HG03175 (cell line): Measurements from ENCODE around the gene ASIC5.

Source experiments
- ATAC-seq: cut with Tn5 transposase; IDR thresholded peaks from one replicate; pipeline ENCODE4 v1.9.1; 2021; ENCODE audit warnings: mild to moderate bottlenecking, moderate library complexity; ENCODE audit not compliant: unreplicated experiment

Gene ASIC5

GRCh38 chr4:155881555-155881954 lies 15.5 kb upstream of the ASIC5 start:
- peak; percentile 38 for ATAC-seq

GRCh38 chr4:155879767-155880166 lies 13.7 kb upstream of the ASIC5 start:
- ATAC-seq, result no peak

GRCh38 chr4:155878611-155879010 lies 12.5 kb upstream of the ASIC5 start:
- ATAC-seq, result no peak

- no peak for ATAC-seq
These were observed 11.9 kb upstream of the ASIC5 start for GRCh38 chr4:155877971-155878370.

- ATAC-seq, result no peak
These were observed 9.8 kb upstream of the ASIC5 start for GRCh38 chr4:155875878-155876277.

- ATAC-seq, result no peak
These were observed 10.2 kb downstream of the ASIC5 start for GRCh38 chr4:155855897-155856296.

- no peak for ATAC-seq
These were observed 11.4 kb downstream of the ASIC5 start for GRCh38 chr4:155854582-155855226.

GRCh38 chr4:155853189-155853588 lies 12.9 kb downstream of the ASIC5 start:
- no peak for ATAC-seq

GRCh38 chr4:155849042-155849441 lies 17.0 kb downstream of the ASIC5 start:
- ATAC-seq, result no peak

- no peak for ATAC-seq
These were observed 19.1 kb downstream of the ASIC5 start for GRCh38 chr4:155846929-155847328.

GRCh38 chr4:155842080-155842479 lies 24.0 kb downstream of the ASIC5 start:
- no peak for ATAC-seq

- no peak for ATAC-seq
These were observed 28.8 kb downstream of the ASIC5 start for GRCh38 chr4:155837203-155837796.

- ATAC-seq, result no peak
These were observed 33.4 kb downstream of the ASIC5 start for GRCh38 chr4:155832664-155833063.

- no peak for ATAC-seq
These were observed 37.4 kb downstream of the ASIC5 start for GRCh38 chr4:155828628-155829027.

GRCh38 chr4:155822572-155822971 lies 43.5 kb downstream of the ASIC5 start:
- ATAC-seq, result no peak

GRCh38 chr4:155820887-155821518 lies 45.1 kb downstream of the ASIC5 start:
- no peak for ATAC-seq

- no peak for ATAC-seq
These were observed 47.0 kb downstream of the ASIC5 start for GRCh38 chr4:155819066-155819465.

- no peak for ATAC-seq
These were observed 47.4 kb downstream of the ASIC5 start for GRCh38 chr4:155818639-155819038.

GRCh38 chr4:155811083-155811482 lies 55.0 kb downstream of the ASIC5 start:
- no peak for ATAC-seq

GRCh38 chr4:155809835-155810234 lies 56.2 kb downstream of the ASIC5 start:
- peak; percentile 98 for ATAC-seq

- no peak for ATAC-seq
These were observed 59.1 kb downstream of the ASIC5 start for GRCh38 chr4:155807021-155807420.

GRCh38 chr4:155805016-155805415 lies 61.1 kb downstream of the ASIC5 start:
- ATAC-seq, result no peak
